Ovary (tissue), 9 donors: ENCODE data around the gene ZNF317. TPM values are rescaled to one million over a fixed set of nuclear protein-coding genes. Genes with fewer than 3 reads are reported as not detected.

ENCODE experiments used
- DNase-seq, 5 donors: peaks; one replicate each; pipeline ENCODE4 v3.0.0-alpha.2; 2019 to 2020
- H3K27ac ChIP-seq, 2 donors: fragments of 200-600 bp; one replicate each; pipeline versions ENCODE4 v1.5.1 to v1.8.0; 2019 to 2022
- H3K27me3 ChIP-seq: fragments of 200-600 bp; one replicate; pipeline ENCODE4 v1.8.0; 2022
- H3K36me3 ChIP-seq: fragments of 200-600 bp; sonication (generic); one replicate; pipeline ENCODE4 v1.5.1; 2019
- H3K4me1 ChIP-seq: one replicate; pipeline ENCODE4 v1.8.1; 2013; ENCODE audit warnings: mild to moderate bottlenecking, moderate library complexity; ENCODE audit not compliant: insufficient read depth
- H3K4me3 ChIP-seq: fragments of 200-600 bp; sonication (generic); one replicate; pipeline ENCODE4 v1.5.1; 2017
- H3K9me3 ChIP-seq, 2 donors: fragments of 200-600 bp in 1 of 2; sonication (generic) in 1 of 2; one replicate each; pipeline versions ENCODE4 v1.5.1 to v1.8.1; 2013 to 2019; ENCODE audit warnings: mild to moderate bottlenecking in 1 of 2, moderate library complexity in 1 of 2
- EP300 ChIP-seq: sonication (generic); formaldehyde crosslinking; IDR thresholded peaks from one replicate; pipeline ENCODE4 v1.6.1; 2017; ENCODE audit warnings: antibody characterized with exemption
- WGBS, 3 donors: extraction: QIAGEN DNeasy Blood & Tissue Kit in 1 of 3; methylation state at CpG; one replicate each; pipeline versions ENCODE4 v1.1.5 to v1.1.7; 2013 to 2017; 5-methylcytosine and 5-hydroxymethylcytosine counted together
- intact Hi-C, 4 donors: fragments of 100-400 bp; cut with DNase I; formaldehyde crosslinking; loops; one replicate each; pipeline versions ENCODE4 v1.11.0 to v1.15.1; 2022 to 2023
- polyA plus RNA-seq, 2 donors: library from polyadenylated mRNA; stranded (reverse); fragments of 200-250 nt in 1 of 2; fragments of 350-450 nt in 1 of 2; fragmentation: Illumina TruSeq in 1 of 2; extraction: RNeasy Lipid Tissue Mini Kit (QIAGEN cat#74804) in 1 of 2; gene quantifications; one replicate each; pipeline ENCODE4 v1.2.3, GENCODE V29; 2013 to 2014
- total RNA-seq, 7 donors: library from RNA; depleted of rRNA in 2 of 7; stranded (reverse); fragments of >200 nt in 2 of 7; fragmentation: NEBNext Ultra II Directional in 3 of 7; extraction: Animal tissue kit (Norgen Biotek cat#: 25700) in 3 of 7; gene quantifications; one replicate each; pipeline versions ENCODE4 v1.1.0 to v1.2.4, GENCODE V29; 2016 to 2023
- TF ChIP-seq, protein P1 (sequence below), 3 donors: fragments of 450-650 bp in 2 of 3; fragments of 200-600 bp in 1 of 3; IDR thresholded peaks; one replicate each; pipeline versions ENCODE4 v1.5.1 to v1.8.0; 2016 to 2022; ENCODE audit warnings: antibody characterized with exemption in 3 of 3, mild to moderate bottlenecking in 1 of 3
- donor health status: DM: no; HTN: no; CAD: no; lungs with moderate emphysema.
- donor health status: DM: no; HTN: no; CAD: no.
- donor health status: Bipolar disorder and iron deficiency.
- donor health status: DM: yes; HTN: yes; CAD: no.
- donor health status: DM: no; HTN: no; CAD: no.
- donor health status: DM: yes; HTN: yes; CAD: no.

The ZNF317 gene
- total and polyA plus RNA-seq, 9 donors = 10.8 to 37.1 (median 27.1) TPM

DNA sequence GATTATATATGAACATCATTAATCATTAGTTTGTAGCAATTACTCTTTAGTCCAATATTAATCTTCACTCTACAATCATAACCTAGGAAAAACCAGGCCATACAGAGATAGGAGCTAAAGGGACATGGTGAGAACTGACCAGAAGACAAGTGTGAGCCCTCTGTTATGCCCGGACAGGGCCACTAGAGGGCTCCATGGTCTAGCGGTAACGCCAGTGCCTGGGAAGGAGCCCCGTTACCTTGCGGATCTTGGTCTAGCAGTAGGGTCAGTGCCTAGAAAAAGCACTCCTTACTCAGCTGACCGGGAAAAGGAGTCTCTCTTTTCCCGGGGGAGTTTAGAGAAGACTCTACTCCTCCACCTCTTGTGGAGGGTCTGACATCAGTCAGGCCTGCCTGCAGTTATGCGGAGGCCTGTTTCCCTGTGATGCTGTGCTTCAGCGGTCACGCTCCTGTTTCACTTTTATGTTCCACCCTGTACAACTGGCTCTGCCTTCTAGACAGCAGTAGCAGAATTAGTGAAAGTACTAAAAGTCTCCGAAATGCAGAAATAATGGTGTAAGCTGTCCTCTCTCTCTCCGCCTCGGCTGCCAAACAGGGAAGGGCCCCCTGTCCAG lies 65.4 kb downstream of the ZNF317 start:
- intact Hi-C loops = loop anchor here (5.0 to 10.0 kb wide), 3 partner anchors 589 to 599 kb away; no protein-coding TSS in a partner anchor
- H3K36me3 ChIP-seq = no peaks in the 10 kb centered on the region
- H3K9me3 ChIP-seq = no peaks in the 10 kb centered on the region
- WGBS, 3 donors = 15 to 23% (median 18%) methylated on average over 13 of the region's 13 CpGs
- TF ChIP-seq, protein P1, sequence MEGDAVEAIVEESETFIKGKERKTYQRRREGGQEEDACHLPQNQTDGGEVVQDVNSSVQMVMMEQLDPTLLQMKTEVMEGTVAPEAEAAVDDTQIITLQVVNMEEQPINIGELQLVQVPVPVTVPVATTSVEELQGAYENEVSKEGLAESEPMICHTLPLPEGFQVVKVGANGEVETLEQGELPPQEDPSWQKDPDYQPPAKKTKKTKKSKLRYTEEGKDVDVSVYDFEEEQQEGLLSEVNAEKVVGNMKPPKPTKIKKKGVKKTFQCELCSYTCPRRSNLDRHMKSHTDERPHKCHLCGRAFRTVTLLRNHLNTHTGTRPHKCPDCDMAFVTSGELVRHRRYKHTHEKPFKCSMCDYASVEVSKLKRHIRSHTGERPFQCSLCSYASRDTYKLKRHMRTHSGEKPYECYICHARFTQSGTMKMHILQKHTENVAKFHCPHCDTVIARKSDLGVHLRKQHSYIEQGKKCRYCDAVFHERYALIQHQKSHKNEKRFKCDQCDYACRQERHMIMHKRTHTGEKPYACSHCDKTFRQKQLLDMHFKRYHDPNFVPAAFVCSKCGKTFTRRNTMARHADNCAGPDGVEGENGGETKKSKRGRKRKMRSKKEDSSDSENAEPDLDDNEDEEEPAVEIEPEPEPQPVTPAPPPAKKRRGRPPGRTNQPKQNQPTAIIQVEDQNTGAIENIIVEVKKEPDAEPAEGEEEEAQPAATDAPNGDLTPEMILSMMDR (IDR thresholded peaks at IDR 0.05) = peak; percentile 50 to 66 (median 50)
- TF ChIP-seq EP300 = no peak
- H3K4me1 ChIP-seq = no peaks in the 10 kb centered on the region
- no peaks in the 10 kb centered on the region for H3K27me3 ChIP-seq
- peak; percentile 56 to 81 (median 74) for DNase-seq
- peak overlapping the region; percentile 26 for H3K4me3 ChIP-seq
- no peak overlapping the region for H3K27ac ChIP-seq

Other genes starting within 250 kb of the ZNF317 start
- 10 to 100 TPM in 1 of 7 donors, 1 to 10 TPM in 4, under 1 TPM in 2; 0.13 to 52.8 (median 4.0) TPM for gene MUC16, start 130.0 kb upstream of the ZNF317 start, total RNA-seq
- gene MUC16, start 130.0 kb upstream of the ZNF317 start, polyA plus RNA-seq = under 1 TPM; 0.30 to 0.40 TPM
- gene OR1M1, start 53.3 kb upstream of the ZNF317 start, total RNA-seq = under 1 TPM in 1 of 7 donors, not detected in 6; 0.34 TPM
- gene OR1M1, start 53.3 kb upstream of the ZNF317 start, polyA plus RNA-seq = not detected
- gene OR7G2, start 32.9 kb upstream of the ZNF317 start, total RNA-seq = not detected
- gene OR7G2, start 32.9 kb upstream of the ZNF317 start, polyA plus RNA-seq = not detected
- gene OR7G1, start 24.6 kb upstream of the ZNF317 start, total RNA-seq = not detected
- not detected for gene OR7G1, start 24.6 kb upstream of the ZNF317 start, polyA plus RNA-seq
- gene OR7G3, start 13.4 kb upstream of the ZNF317 start, total RNA-seq = not detected
- gene OR7G3, start 13.4 kb upstream of the ZNF317 start, polyA plus RNA-seq = not detected
- not detected for gene OR7D2, start 38.6 kb downstream of the ZNF317 start, total RNA-seq
- not detected for gene OR7D2, start 38.6 kb downstream of the ZNF317 start, polyA plus RNA-seq
- gene OR7D4, start 79.2 kb downstream of the ZNF317 start, total RNA-seq = not detected
- not detected for gene OR7D4, start 79.2 kb downstream of the ZNF317 start, polyA plus RNA-seq
- not detected for gene OR7E24, start 110.5 kb downstream of the ZNF317 start, total RNA-seq
- not detected for gene OR7E24, start 110.5 kb downstream of the ZNF317 start, polyA plus RNA-seq
- gene ZNF699, start 169.4 kb downstream of the ZNF317 start, total RNA-seq = 10 to 100 TPM in 6 of 7 donors, 1 to 10 TPM in 1; 9.2 to 31.2 (median 14.2) TPM
- gene ZNF699, start 169.4 kb downstream of the ZNF317 start, polyA plus RNA-seq = 1 to 10 TPM; 3.6 to 6.1 TPM
- gene ZNF559, start 183.8 kb downstream of the ZNF317 start, total RNA-seq = 10 to 100 TPM; 22.7 to 45.3 (median 28.1) TPM
- 10 to 100 TPM; 24.5 to 25.0 TPM for gene ZNF559, start 183.8 kb downstream of the ZNF317 start, polyA plus RNA-seq
- gene ZNF177, start 222.6 kb downstream of the ZNF317 start, total RNA-seq = 1 to 10 TPM; 3.0 to 7.1 (median 5.7) TPM
- gene ZNF177, start 222.6 kb downstream of the ZNF317 start, polyA plus RNA-seq = 1 to 10 TPM; 4.8 to 7.8 TPM